IMR-90 (cell line): ENCODE data around the gene LAGE3. TPM values are rescaled to one million over a fixed set of nuclear protein-coding genes. Genes with fewer than 3 reads are reported as not detected.

Source experiments
- ATAC-seq: fragments of 200-7000 bp; cut with Tn5 transposase; 2 replicates; pipeline ENCODE4 v1.9.1; 2020; ENCODE audit warnings: low read depth, mild to moderate bottlenecking, moderate library complexity
- BruUV-seq: library from RNA; stranded (reverse); fragments of 400-500 nt; replicated peaks from 2 replicates; lab custom pipeline; 2021; lab: Mats Ljungman, UMichigan
- CTCF ChIA-PET: fragments of 300-600 bp; formaldehyde crosslinking; extraction: SDS; loops from one replicate; lab custom pipeline; 2021; ENCODE audit warnings: antibody characterized with exemption; lab: Yijun Ruan, JAX
- POLR2A ChIA-PET: fragments of 300-600 bp; sonication (Branson Sonifier 250); formaldehyde crosslinking; loops from one replicate; lab custom pipeline; 2022; ENCODE audit warnings: antibody characterized with exemption; ENCODE audit not compliant: unreplicated experiment; lab: Charles Lee
- DNase-seq: peaks from one replicate; pipeline ENCODE4 v3.0.0; 2013
- H2AFZ ChIP-seq: replicated peaks from 2 replicates; pipeline ENCODE3; 2013; ENCODE audit warnings: low read length, mild to moderate bottlenecking; ENCODE audit not compliant: poor library complexity
- H2AK5ac ChIP-seq: 2 replicates; pipeline ENCODE4 v1.6.1; 2013; ENCODE audit warnings: low read depth, low read length, inconsistent platforms
- H2AK9ac ChIP-seq: replicated peaks from 2 replicates; pipeline ENCODE3; 2013; ENCODE audit warnings: mild to moderate bottlenecking, low read depth, low read length, moderate library complexity; ENCODE audit not compliant: poor library complexity
- H2BK120ac ChIP-seq: 2 replicates; pipeline ENCODE4 v1.6.1; 2013; ENCODE audit warnings: low read depth, low read length, inconsistent platforms
- H2BK15ac ChIP-seq: 3 replicates; pipeline ENCODE4 v1.6.1; 2013; ENCODE audit warnings: low read depth, low read length, inconsistent platforms
- H2BK20ac ChIP-seq: 2 replicates; pipeline ENCODE4 v1.6.1; 2013; ENCODE audit warnings: low read depth, mild to moderate bottlenecking, inconsistent platforms, low read length, moderate library complexity
- H2BK5ac ChIP-seq: 2 replicates; pipeline ENCODE4 v1.6.1; 2013; ENCODE audit warnings: mild to moderate bottlenecking, low read depth, low read length, inconsistent platforms; ENCODE audit not compliant: poor library complexity, severe bottlenecking
- H3K14ac ChIP-seq: replicated peaks from 2 replicates; pipeline ENCODE4 v1.6.1; 2013; ENCODE audit warnings: low read depth, low read length, inconsistent platforms
- H3K18ac ChIP-seq: 2 replicates; pipeline ENCODE4 v1.6.1; 2013; ENCODE audit warnings: low read depth, low read length, control low read depth
- H3K23ac ChIP-seq: 2 replicates; pipeline ENCODE4 v1.6.1; 2013; ENCODE audit warnings: low read depth, low read length, inconsistent platforms
- H3K27ac ChIP-seq: 2 replicates; pipeline ENCODE4 v1.5.1; 2013; ENCODE audit warnings: mild to moderate bottlenecking, control low read depth, low read length; ENCODE audit not compliant: insufficient read depth
- H3K27me3 ChIP-seq: 2 replicates; pipeline ENCODE4 v1.6.1; 2013; ENCODE audit warnings: low read length; ENCODE audit not compliant: control insufficient read depth, insufficient read depth
- H3K36me3 ChIP-seq: 2 replicates; pipeline ENCODE4 v1.6.1; 2013; ENCODE audit warnings: low read length, mixed read lengths; ENCODE audit not compliant: control insufficient read depth, insufficient read depth
- H3K4ac ChIP-seq: 2 replicates; pipeline ENCODE4 v1.6.1; 2013; ENCODE audit warnings: low read depth, low read length, inconsistent platforms
- H3K4me1 ChIP-seq: 2 replicates; pipeline ENCODE4 v1.6.1; 2013; ENCODE audit warnings: low read length, mixed read lengths; ENCODE audit not compliant: control insufficient read depth, insufficient read depth
- H3K4me2 ChIP-seq: 2 replicates; pipeline ENCODE4 v1.6.1; 2013; ENCODE audit warnings: low read depth, mild to moderate bottlenecking, control low read depth, low read length, moderate library complexity
- H3K4me3 ChIP-seq: 2 replicates; pipeline ENCODE4 v1.5.1; 2013; ENCODE audit warnings: low read depth, mild to moderate bottlenecking, control low read depth, low read length, moderate library complexity; ENCODE audit not compliant: insufficient read depth
- H3K56ac ChIP-seq: 2 replicates; pipeline ENCODE4 v1.6.1; 2013; ENCODE audit warnings: low read length, inconsistent platforms; ENCODE audit not compliant: insufficient read depth; ENCODE audit errors: extremely low read depth
- H3K79me1 ChIP-seq, 2 experiments: 2 replicates each; pipeline ENCODE4 v1.6.1; 2013; ENCODE audit warnings: low read length in 2 of 2, inconsistent platforms in 1 of 2, low read depth in 1 of 2
- H3K9ac ChIP-seq: 2 replicates; pipeline ENCODE4 v1.6.1; 2013; ENCODE audit warnings: low read depth, low read length, control low read depth
- H3K9me1 ChIP-seq: 2 replicates; pipeline ENCODE4 v1.6.1; 2013; ENCODE audit warnings: low read length, inconsistent platforms; ENCODE audit not compliant: insufficient read depth
- H3K9me3 ChIP-seq: 2 replicates; pipeline ENCODE4 v1.6.1; 2013; ENCODE audit warnings: low read length; ENCODE audit not compliant: control insufficient read depth, insufficient read depth
- H4K20me1 ChIP-seq: 2 replicates; pipeline ENCODE4 v1.6.1; 2013; ENCODE audit warnings: low read length, inconsistent platforms; ENCODE audit not compliant: insufficient read depth
- H4K5ac ChIP-seq: 2 replicates; pipeline ENCODE4 v1.6.1; 2013; ENCODE audit warnings: mild to moderate bottlenecking, low read depth, low read length, control low read depth
- H4K8ac ChIP-seq, 2 experiments: 2 replicates each; pipeline ENCODE4 v1.6.1; 2013; ENCODE audit warnings: low read depth in 2 of 2, low read length in 2 of 2, control low read depth in 1 of 2, inconsistent platforms in 1 of 2
- H4K91ac ChIP-seq: 2 replicates; pipeline ENCODE4 v1.6.1; 2013; ENCODE audit warnings: low read depth, low read length, inconsistent platforms; ENCODE audit not compliant: insufficient read depth
- BHLHE40 ChIP-seq: fragments of 150-350 bp; IDR thresholded peaks from 2 replicates; pipeline ENCODE4 v1.6.1; 2016; ENCODE audit warnings: mild to moderate bottlenecking, low read depth, low read length
- CTCF ChIP-seq: conservative IDR thresholded peaks from 2 replicates; pipeline ENCODE4 v1.5.1; 2012; ENCODE audit warnings: mild to moderate bottlenecking, low read depth, low read length, improper control_type of control experiment
- FOS ChIP-seq: fragments of 150-350 bp; IDR thresholded peaks from 2 replicates; pipeline ENCODE4 v1.6.1; 2016; ENCODE audit warnings: low read depth, low read length
- MAZ ChIP-seq: IDR thresholded peaks from 2 replicates; pipeline ENCODE4 v1.6.1; 2012; ENCODE audit warnings: low read depth, mild to moderate bottlenecking, low read length, improper control_type of control experiment, moderate library complexity, borderline replicate concordance
- NFE2L2 ChIP-seq: fragments of 150-350 bp; IDR thresholded peaks from 2 replicates; pipeline ENCODE4 v1.6.1; 2016; ENCODE audit warnings: low read depth, mild to moderate bottlenecking, low read length
- WGBS, 2 experiments: methylation state at CpG; one replicate each; pipeline versions ENCODE4 v1.1.5 to v1.1.7; 2013; ENCODE audit warnings: missing lambda C conversion rate in 2 of 2; ENCODE audit not compliant: insufficient read length in 1 of 2; ENCODE audit errors: extremely low coverage in 2 of 2; 5-methylcytosine and 5-hydroxymethylcytosine counted together
- dilution Hi-C: fragments of 300-500 bp; cut with HindIII; formaldehyde crosslinking; loops from one replicate; pipeline ENCODE4 v1.14.3; 2018; ENCODE audit warnings: low sequenced_read_pairs; ENCODE audit not compliant: unreplicated experiment
- in situ Hi-C: fragments of 300-500 bp; cut with MboI; formaldehyde crosslinking; loops from 3 replicates; pipeline ENCODE4 v1.14.3; 2019; ENCODE audit warnings: low sequenced_read_pairs, inconsistent platforms, mixed read lengths
- intact Hi-C: fragments of 100-400 bp; cut with micrococcal nuclease; formaldehyde crosslinking; loops from 2 replicates; pipeline ENCODE4 v1.10.0; 2022
- polyA plus RNA-seq, 3 experiments: library from polyadenylated mRNA; depleted of rRNA; stranded (reverse); fragments of >200 nt; gene quantifications; 2 replicates each; pipeline ENCODE4 v1.2.3, GENCODE V29; 2012; ENCODE audit warnings: low replicate concordance in 1 of 3
- total RNA-seq: library from RNA; depleted of rRNA; stranded (reverse); fragments of >200 nt; gene quantifications from 2 replicates; pipeline ENCODE4 v1.2.3, GENCODE V29; 2012

LAGE3 gene
- total and polyA plus RNA-seq, 2 of the 4 experiments (the other 2 are of a cell fraction) = 3.6 to 14.8 TPM

GRCh38 chrX:154435171-154435733 lies 43.8 kb downstream of the LAGE3 start:
- Histone ChIP-seq H2BK15ac (no peak overlapping the region), H3K27ac (no peak overlapping the region), H3K27me3 (no peaks in the 10 kb centered on the region), H4K20me1 (peaks cover 21% of the 10 kb centered on the region), H3K18ac (no peak overlapping the region), H3K9me1 (no peaks in the 10 kb centered on the region), H3K9me3 (no peaks in the 10 kb centered on the region), H3K56ac (no peak overlapping the region), H3K23ac (no peak overlapping the region), H2AFZ (no peak overlapping the region), H2BK5ac (no peak overlapping the region), H3K4me2 (no peak overlapping the region), H3K36me3 (peaks cover 43% of the 10 kb centered on the region), H2BK20ac (no peak overlapping the region), H3K4me1 (peaks cover 3% of the 10 kb centered on the region), H4K8ac (no peak overlapping the region), H2AK5ac (no peak overlapping the region), H3K14ac (no peak overlapping the region), H3K4ac (no peak overlapping the region), H3K9ac (no peak overlapping the region), H2AK9ac (peak overlapping the region; percentile 16), H2BK120ac (no peak overlapping the region), H4K5ac (no peak overlapping the region), H3K4me3 (no peak overlapping the region), H3K79me1 (peaks cover 0 to 16% of the 10 kb centered on the region in 2 experiments; a peak in 2 of 4 replicates), H4K91ac (no peak overlapping the region)
- no peak for ATAC-seq
- DNase-seq = no peak
- POLR2A ChIA-PET = no interaction called here
- in situ Hi-C loops (no loop called here), dilution Hi-C loops (no loop called here), intact Hi-C loops (no loop called here)
- BruUV-seq = no TSS peak
- CTCF ChIA-PET = no interaction called here
- WGBS, 2 experiments = 95% methylated on average over 6 of the region's 19 CpGs; no CpG with 5 or more reads in 1 of the 2 experiments
- no peak for TF ChIP-seq FOS
- TF ChIP-seq MAZ = no peak
- TF ChIP-seq NFE2L2 = no peak
- TF ChIP-seq BHLHE40 = no peak
- no peak for TF ChIP-seq CTCF
